ENCODE measurements around the gene ARHGEF11. TPM values are rescaled to one million over a fixed set of nuclear protein-coding genes. Genes with fewer than 3 reads are reported as not detected.

Gene ARHGEF11
- polyA plus RNA-seq, 1 experiment: 14.8 TPM

- H3K27ac ChIP-seq (ENCODE audit: low read depth, low read length): no peak overlapping the region
- POLR2A ChIA-PET: no interaction called here
- CTCF ChIA-PET: interaction anchor here (1.0 to 2.9 kb wide), 5 partner anchors 33 to 90 kb away, joined by 3 to 10 read pairs (median 4); no protein-coding TSS in a partner anchor
- peaks cover 46% of the 10 kb centered on the region for H3K27me3 ChIP-seq (ENCODE audit: control insufficient read depth, insufficient read depth, low read length)
- DNase-seq (ENCODE audit: low read depth, low spot score): no peak
- no peak overlapping the region for H3K4me3 ChIP-seq (ENCODE audit: low read depth, low read length)
- no peaks in the 10 kb centered on the region for H3K9me3 ChIP-seq (ENCODE audit: control insufficient read depth, insufficient read depth, low read length)
- TF ChIP-seq, protein P1, sequence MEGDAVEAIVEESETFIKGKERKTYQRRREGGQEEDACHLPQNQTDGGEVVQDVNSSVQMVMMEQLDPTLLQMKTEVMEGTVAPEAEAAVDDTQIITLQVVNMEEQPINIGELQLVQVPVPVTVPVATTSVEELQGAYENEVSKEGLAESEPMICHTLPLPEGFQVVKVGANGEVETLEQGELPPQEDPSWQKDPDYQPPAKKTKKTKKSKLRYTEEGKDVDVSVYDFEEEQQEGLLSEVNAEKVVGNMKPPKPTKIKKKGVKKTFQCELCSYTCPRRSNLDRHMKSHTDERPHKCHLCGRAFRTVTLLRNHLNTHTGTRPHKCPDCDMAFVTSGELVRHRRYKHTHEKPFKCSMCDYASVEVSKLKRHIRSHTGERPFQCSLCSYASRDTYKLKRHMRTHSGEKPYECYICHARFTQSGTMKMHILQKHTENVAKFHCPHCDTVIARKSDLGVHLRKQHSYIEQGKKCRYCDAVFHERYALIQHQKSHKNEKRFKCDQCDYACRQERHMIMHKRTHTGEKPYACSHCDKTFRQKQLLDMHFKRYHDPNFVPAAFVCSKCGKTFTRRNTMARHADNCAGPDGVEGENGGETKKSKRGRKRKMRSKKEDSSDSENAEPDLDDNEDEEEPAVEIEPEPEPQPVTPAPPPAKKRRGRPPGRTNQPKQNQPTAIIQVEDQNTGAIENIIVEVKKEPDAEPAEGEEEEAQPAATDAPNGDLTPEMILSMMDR (IDR thresholded peaks at IDR 0.05; ENCODE audit: low read depth, low read length): no peak
Measured at GRCh38 chr1:156887317-156887716, 158.2 kb downstream of the ARHGEF11 start.

DNA sequence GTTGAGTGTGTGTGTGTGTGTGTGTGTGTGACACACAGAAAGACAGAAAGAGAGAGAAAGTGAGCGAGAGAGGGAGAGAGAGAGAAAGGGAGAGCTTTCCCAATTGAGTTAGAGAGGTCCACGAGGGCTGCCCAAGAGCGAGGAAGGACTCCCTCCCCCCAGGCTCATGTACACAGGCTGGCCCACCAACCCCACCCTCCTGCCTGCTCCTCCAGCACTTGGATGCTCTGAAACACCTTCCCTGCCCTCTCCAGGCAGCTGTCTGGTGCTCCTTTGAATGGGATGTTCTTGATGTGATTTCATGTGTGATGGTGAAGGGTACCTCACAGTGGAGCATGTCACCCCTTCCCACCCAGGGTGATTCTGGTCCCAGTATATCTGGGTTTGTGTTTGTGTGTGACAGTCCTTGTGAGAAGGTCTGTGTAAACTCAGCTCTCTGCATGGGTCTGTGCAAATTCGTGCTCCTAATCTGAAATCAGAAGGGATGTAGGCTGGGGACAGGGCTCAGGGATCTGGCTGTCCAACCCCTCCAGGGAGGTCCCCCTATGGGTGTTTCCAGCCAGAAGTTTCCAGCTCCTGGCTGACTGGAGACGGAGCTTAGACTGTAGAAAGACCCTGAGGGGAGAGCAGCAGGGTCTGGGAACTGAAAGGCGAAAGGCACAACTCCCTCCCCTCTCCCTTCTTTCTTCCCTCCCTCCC, 158.8 kb downstream of the ARHGEF11 start:
- no peak for DNase-seq (ENCODE audit: low read depth, low spot score)
- Histone ChIP-seq H3K4me3 (ENCODE audit: low read depth, low read length) (no peak overlapping the region), H3K27me3 (ENCODE audit: control insufficient read depth, insufficient read depth, low read length) (peaks cover 51% of the 10 kb centered on the region), H3K9me3 (ENCODE audit: control insufficient read depth, insufficient read depth, low read length) (no peaks in the 10 kb centered on the region), H3K27ac (ENCODE audit: low read depth, low read length) (no peak overlapping the region)
- CTCF ChIA-PET: interaction anchor here (1.0 to 2.9 kb wide), 8 partner anchors 8 to 197 kb away, joined by 3 to 10 read pairs (median 5); partner anchors contain the start of gene INSRR
- POLR2A ChIA-PET: no interaction called here
- TF ChIP-seq, protein P1 (IDR thresholded peaks at IDR 0.05; ENCODE audit: low read depth, low read length): no peak

DNA sequence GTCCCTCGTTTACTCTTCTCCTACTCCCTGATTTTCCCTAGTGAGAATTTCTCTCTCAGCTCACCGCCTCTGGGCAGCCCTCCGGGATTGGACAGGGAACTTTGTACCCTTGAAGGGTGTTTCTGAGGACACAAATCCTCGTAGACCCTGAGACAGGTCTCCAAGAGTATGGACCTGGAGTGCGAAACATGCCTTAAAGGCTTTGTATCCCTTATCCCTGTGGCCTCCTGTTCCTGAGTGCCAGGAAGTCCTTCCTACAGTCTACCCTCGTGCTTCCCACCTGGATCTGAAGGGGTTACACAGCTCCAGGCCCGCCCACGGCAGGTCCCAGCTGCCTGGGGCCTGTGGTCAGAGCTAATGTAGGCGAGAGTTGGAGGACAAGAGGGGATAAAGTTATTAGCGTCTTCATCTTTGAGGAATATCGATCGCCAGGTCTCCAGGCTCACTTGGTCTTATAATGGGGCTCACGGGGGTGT, 159.6 kb downstream of the ARHGEF11 start:
- H3K27me3 ChIP-seq (ENCODE audit: control insufficient read depth, insufficient read depth, low read length): peaks cover 59% of the 10 kb centered on the region
- no peaks in the 10 kb centered on the region for H3K9me3 ChIP-seq (ENCODE audit: control insufficient read depth, insufficient read depth, low read length)
- POLR2A ChIA-PET: no interaction called here
- no peak overlapping the region for H3K4me3 ChIP-seq (ENCODE audit: low read depth, low read length)
- H3K27ac ChIP-seq (ENCODE audit: low read depth, low read length): no peak overlapping the region
- no peak for DNase-seq (ENCODE audit: low read depth, low spot score)
- TF ChIP-seq, protein P1 (IDR thresholded peaks at IDR 0.05; ENCODE audit: low read depth, low read length): no peak
- CTCF ChIA-PET: interaction anchor here (1.2 to 2.9 kb wide), 5 partner anchors 9 to 196 kb away, joined by 3 to 10 read pairs (median 6); partner anchors contain the start of gene INSRR

- peaks cover 65% of the 10 kb centered on the region for H3K27me3 ChIP-seq (ENCODE audit: control insufficient read depth, insufficient read depth, low read length)
- TF ChIP-seq, protein P1 (IDR thresholded peaks at IDR 0.05; ENCODE audit: low read depth, low read length): no peak
- ChIA-PET POLR2A (no interaction called here), CTCF (interaction anchor here (1.2 to 2.9 kb wide), 5 partner anchors 9 to 195 kb away, joined by 3 to 10 read pairs (median 6); partner anchors contain the start of gene INSRR)
- H3K9me3 ChIP-seq (ENCODE audit: control insufficient read depth, insufficient read depth, low read length): no peaks in the 10 kb centered on the region
- H3K4me3 ChIP-seq (ENCODE audit: low read depth, low read length): no peak overlapping the region
- H3K27ac ChIP-seq (ENCODE audit: low read depth, low read length): no peak overlapping the region
- no peak for DNase-seq (ENCODE audit: low read depth, low spot score)
Measured at GRCh38 chr1:156885314-156885713, 160.2 kb downstream of the ARHGEF11 start.

Small RNAs within 50 kb of the gene (small RNA-seq; reads per million reads assigned to genes)
- not detected for gene MIR765 (ENCODE audit: insufficient read length, low read depth)
- not detected for gene RN7SL612P (ENCODE audit: insufficient read length, low read depth)

Other genes with a start within 250 kb of the ARHGEF11 start
- 0.09 TPM in 1 of 2 replicates, not detected in the other for gene SH2D2A, start 228.9 kb downstream of the ARHGEF11 start, polyA plus RNA-seq (2011; rRNA removed)
- gene INSRR, start 186.6 kb downstream of the ARHGEF11 start, polyA plus RNA-seq (2011; rRNA removed): not detected in 2 replicates
- gene NTRK1, start 184.9 kb downstream of the ARHGEF11 start, polyA plus RNA-seq (2011; rRNA removed): not detected in 2 replicates
- gene PEAR1, start 152.0 kb downstream of the ARHGEF11 start, polyA plus RNA-seq (2011; rRNA removed): 14.9 and 16.1 TPM in 2 replicates
- gene LRRC71, start 125.1 kb downstream of the ARHGEF11 start, polyA plus RNA-seq (2011; rRNA removed): not detected in 2 replicates
- gene ETV3L, start 54.1 kb upstream of the ARHGEF11 start, polyA plus RNA-seq (2011; rRNA removed): 0.04 and 0.07 TPM in 2 replicates
- 9.2 and 10.0 TPM in 2 replicates for gene ETV3, start 92.7 kb upstream of the ARHGEF11 start, polyA plus RNA-seq (2011; rRNA removed)